ENCODE measurements around the gene GLI3. TPM values are rescaled to one million over a fixed set of nuclear protein-coding genes. Genes with fewer than 3 reads are reported as not detected.

GLI3 gene
- total RNA-seq, 1 donor from 2014 or later = 7.3 TPM

GRCh38 chr7:42145539-42145938 lies 91.5 kb downstream of the GLI3 start:
- no peaks in the 10 kb centered on the region for H3K36me3 ChIP-seq (ENCODE audit: control insufficient read depth, insufficient read depth, low read length)
- no peak overlapping the region for H3K4me3 ChIP-seq (ENCODE audit: low read depth, low read length)
- no peak for DNase-seq (ENCODE audit: low read depth)
- no peaks in the 10 kb centered on the region for H3K27me3 ChIP-seq (ENCODE audit: control insufficient read depth, insufficient read depth, low read length)
- TF ChIP-seq CTCF (IDR thresholded peaks at IDR 0.05; ENCODE audit: insufficient read depth, low read length, poor library complexity, severe bottlenecking) = no peak

DNA sequence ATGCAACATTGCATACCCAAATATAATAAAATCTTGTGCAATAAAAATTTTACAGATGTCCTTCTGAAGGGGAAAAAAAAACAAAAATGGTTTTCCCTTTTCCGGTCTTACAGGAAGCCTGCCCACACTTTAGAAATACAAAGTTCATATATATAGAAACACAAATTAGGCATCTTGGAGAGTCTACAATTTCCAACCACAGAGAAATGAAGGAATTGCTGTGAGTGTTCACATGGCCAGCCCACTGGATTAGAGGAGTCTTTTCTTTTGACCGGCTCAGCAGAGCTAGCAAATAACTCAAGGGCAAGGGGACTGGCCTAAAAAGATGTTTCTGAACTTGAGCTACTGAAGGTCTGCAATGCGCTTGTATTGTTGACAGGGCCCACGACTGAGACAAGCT lies 92.4 kb downstream of the GLI3 start:
- H3K27me3 ChIP-seq (ENCODE audit: control insufficient read depth, insufficient read depth, low read length) = no peaks in the 10 kb centered on the region
- no peak overlapping the region for H3K4me3 ChIP-seq (ENCODE audit: low read depth, low read length)
- H3K36me3 ChIP-seq (ENCODE audit: control insufficient read depth, insufficient read depth, low read length) = no peaks in the 10 kb centered on the region
- no peak for TF ChIP-seq CTCF (IDR thresholded peaks at IDR 0.05; ENCODE audit: insufficient read depth, low read length, poor library complexity, severe bottlenecking)
- no peak for DNase-seq (ENCODE audit: low read depth)

GRCh38 chr7:42143711-42144600 lies 93.1 kb downstream of the GLI3 start:
- no peak for TF ChIP-seq CTCF (IDR thresholded peaks at IDR 0.05; ENCODE audit: insufficient read depth, low read length, poor library complexity, severe bottlenecking)
- Histone ChIP-seq H3K4me3 (ENCODE audit: low read depth, low read length) (no peak overlapping the region), H3K27me3 (ENCODE audit: control insufficient read depth, insufficient read depth, low read length) (no peaks in the 10 kb centered on the region), H3K36me3 (ENCODE audit: control insufficient read depth, insufficient read depth, low read length) (no peaks in the 10 kb centered on the region)
- DNase-seq (ENCODE audit: low read depth) = no peak

- no peak for DNase-seq (ENCODE audit: low read depth)
- Histone ChIP-seq H3K36me3 (ENCODE audit: control insufficient read depth, insufficient read depth, low read length) (no peaks in the 10 kb centered on the region), H3K4me3 (ENCODE audit: low read depth, low read length) (no peak overlapping the region), H3K27me3 (ENCODE audit: control insufficient read depth, insufficient read depth, low read length) (no peaks in the 10 kb centered on the region)
- no peak for TF ChIP-seq CTCF (IDR thresholded peaks at IDR 0.05; ENCODE audit: insufficient read depth, low read length, poor library complexity, severe bottlenecking)
Observed at GRCh38 chr7:42142089-42142488, 94.9 kb downstream of the GLI3 start.

GRCh38 chr7:42139751-42140150 lies 97.3 kb downstream of the GLI3 start:
- H3K36me3 ChIP-seq (ENCODE audit: control insufficient read depth, insufficient read depth, low read length) = no peaks in the 10 kb centered on the region
- no peak for TF ChIP-seq CTCF (IDR thresholded peaks at IDR 0.05; ENCODE audit: insufficient read depth, low read length, poor library complexity, severe bottlenecking)
- no peak for DNase-seq (ENCODE audit: low read depth)
- no peaks in the 10 kb centered on the region for H3K27me3 ChIP-seq (ENCODE audit: control insufficient read depth, insufficient read depth, low read length)
- no peak overlapping the region for H3K4me3 ChIP-seq (ENCODE audit: low read depth, low read length)

GRCh38 chr7:42138691-42139090 lies 98.3 kb downstream of the GLI3 start:
- DNase-seq (ENCODE audit: low read depth) = no peak
- Histone ChIP-seq H3K27me3 (ENCODE audit: control insufficient read depth, insufficient read depth, low read length) (no peaks in the 10 kb centered on the region), H3K36me3 (ENCODE audit: control insufficient read depth, insufficient read depth, low read length) (no peaks in the 10 kb centered on the region), H3K4me3 (ENCODE audit: low read depth, low read length) (no peak overlapping the region)
- TF ChIP-seq CTCF (IDR thresholded peaks at IDR 0.05; ENCODE audit: insufficient read depth, low read length, poor library complexity, severe bottlenecking) = no peak
